Right atrium auricular region (tissue), 2 donors: ENCODE measurements around the gene STARD13. TPM values are rescaled to one million over a fixed set of nuclear protein-coding genes. Genes with fewer than 3 reads are reported as not detected.

ENCODE experiments used
- DNase-seq: peaks from one replicate; pipeline ENCODE4 v3.0.0-alpha.2; 2019; ENCODE audit warnings: low spot score
- H3K27ac ChIP-seq, 2 donors: fragments of 200-600 bp; sonication (generic); 1 replicate in 1 of 2; 2 replicates in 1 of 2; pipeline ENCODE4 v1.5.1; 2016 to 2019
- H3K27me3 ChIP-seq, 2 donors: fragments of 200-600 bp; sonication (generic); one replicate each; pipeline versions ENCODE4 v1.5.1 to v1.6.0; 2017 to 2019
- H3K36me3 ChIP-seq: fragments of 200-600 bp; sonication (generic); one replicate; pipeline ENCODE4 v1.5.1; 2016
- H3K4me1 ChIP-seq, 2 donors: fragments of 200-600 bp; sonication (generic); one replicate each; pipeline versions ENCODE4 v1.5.1 to v1.6.0; 2017 to 2019
- H3K4me3 ChIP-seq, 2 donors: fragments of 200-600 bp; sonication (generic); 1 replicate in 1 of 2; 2 replicates in 1 of 2; pipeline ENCODE4 v1.5.1; 2017 to 2019; ENCODE audit warnings: mild to moderate bottlenecking in 1 of 2, moderate library complexity in 1 of 2
- H3K9me3 ChIP-seq, 2 donors: fragments of 200-600 bp; sonication (generic); one replicate each; pipeline ENCODE4 v1.5.1; 2019
- CTCF ChIP-seq, 2 donors: fragments of 200-600 bp; sonication (generic); IDR thresholded peaks; one replicate each; pipeline ENCODE4 v1.5.1; 2019; ENCODE audit warnings: antibody characterized with exemption in 2 of 2
- total RNA-seq, 2 donors: library from RNA; depleted of rRNA; stranded (reverse); fragments of >200 nt; gene quantifications; one replicate each; pipeline ENCODE4 v1.1.0, GENCODE V29; 2016

Gene STARD13
- total RNA-seq, 2 donors from 2014 or later: 21.6 to 23.3 TPM

GRCh38 chr13:33138441-33138840 lies 147.1 kb downstream of the STARD13 start:
- H3K4me3 ChIP-seq: no peak overlapping the region
- no peak for DNase-seq
- H3K27me3 ChIP-seq: no peaks in the 10 kb centered on the region
- peaks cover 0 to 31% of the 10 kb centered on the region in 2 donors for H3K4me1 ChIP-seq
- no peak for TF ChIP-seq CTCF (IDR thresholded peaks at IDR 0.05)
- peaks cover 0 to 5% of the 10 kb centered on the region in 2 donors for H3K9me3 ChIP-seq
- peaks cover 34% of the 10 kb centered on the region for H3K36me3 ChIP-seq
- H3K27ac ChIP-seq: peak overlapping the region; percentile 32 to 51

GRCh38 chr13:33137721-33138120 lies 147.8 kb downstream of the STARD13 start:
- Histone ChIP-seq H3K4me3 (no peak overlapping the region), H3K36me3 (peaks cover 27% of the 10 kb centered on the region), H3K4me1 (peaks cover 0 to 31% of the 10 kb centered on the region in 2 donors), H3K27me3 (no peaks in the 10 kb centered on the region), H3K27ac (peak overlapping the region; percentile 32 to 51), H3K9me3 (peaks cover 0 to 5% of the 10 kb centered on the region in 2 donors)
- no peak for DNase-seq
- no peak for TF ChIP-seq CTCF (IDR thresholded peaks at IDR 0.05)

DNA sequence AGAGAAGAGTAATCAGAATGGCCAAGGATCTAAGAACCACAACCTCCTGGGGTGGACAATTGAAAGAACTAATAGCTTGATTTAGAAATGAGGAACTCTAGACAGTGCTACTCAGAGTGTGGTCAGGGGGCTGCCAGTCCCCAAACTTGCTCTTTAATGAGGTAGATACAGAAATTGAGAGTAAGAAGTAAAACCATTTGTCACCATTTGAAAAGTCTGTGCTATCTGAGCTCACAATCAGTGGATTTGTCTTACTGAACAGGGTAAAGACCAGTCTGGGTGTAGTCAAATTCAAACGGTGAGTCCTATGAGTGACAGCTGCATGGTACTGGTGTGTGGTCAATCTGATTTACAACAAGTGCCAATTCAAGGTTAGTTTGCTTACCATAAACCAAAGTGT lies 150.5 kb downstream of the STARD13 start:
- no peak overlapping the region for H3K4me3 ChIP-seq
- no peak for DNase-seq
- H3K4me1 ChIP-seq: peaks cover 0 to 37% of the 10 kb centered on the region in 2 donors
- H3K9me3 ChIP-seq: peaks cover 0 to 5% of the 10 kb centered on the region in 2 donors
- no peak for TF ChIP-seq CTCF (IDR thresholded peaks at IDR 0.05)
- H3K27me3 ChIP-seq: no peaks in the 10 kb centered on the region
- no peak overlapping the region for H3K27ac ChIP-seq
- H3K36me3 ChIP-seq: peaks cover 14% of the 10 kb centered on the region

- no peak for DNase-seq
- no peak overlapping the region for H3K4me3 ChIP-seq
- TF ChIP-seq CTCF (IDR thresholded peaks at IDR 0.05): no peak
- peaks cover 0 to 37% of the 10 kb centered on the region in 2 donors for H3K4me1 ChIP-seq
- H3K27ac ChIP-seq: no peak overlapping the region
- H3K9me3 ChIP-seq: peaks cover 0 to 5% of the 10 kb centered on the region in 2 donors
- peaks cover 20% of the 10 kb centered on the region for H3K36me3 ChIP-seq
- no peaks in the 10 kb centered on the region for H3K27me3 ChIP-seq
Observed at GRCh38 chr13:33134213-33134612, 151.3 kb downstream of the STARD13 start.

DNA sequence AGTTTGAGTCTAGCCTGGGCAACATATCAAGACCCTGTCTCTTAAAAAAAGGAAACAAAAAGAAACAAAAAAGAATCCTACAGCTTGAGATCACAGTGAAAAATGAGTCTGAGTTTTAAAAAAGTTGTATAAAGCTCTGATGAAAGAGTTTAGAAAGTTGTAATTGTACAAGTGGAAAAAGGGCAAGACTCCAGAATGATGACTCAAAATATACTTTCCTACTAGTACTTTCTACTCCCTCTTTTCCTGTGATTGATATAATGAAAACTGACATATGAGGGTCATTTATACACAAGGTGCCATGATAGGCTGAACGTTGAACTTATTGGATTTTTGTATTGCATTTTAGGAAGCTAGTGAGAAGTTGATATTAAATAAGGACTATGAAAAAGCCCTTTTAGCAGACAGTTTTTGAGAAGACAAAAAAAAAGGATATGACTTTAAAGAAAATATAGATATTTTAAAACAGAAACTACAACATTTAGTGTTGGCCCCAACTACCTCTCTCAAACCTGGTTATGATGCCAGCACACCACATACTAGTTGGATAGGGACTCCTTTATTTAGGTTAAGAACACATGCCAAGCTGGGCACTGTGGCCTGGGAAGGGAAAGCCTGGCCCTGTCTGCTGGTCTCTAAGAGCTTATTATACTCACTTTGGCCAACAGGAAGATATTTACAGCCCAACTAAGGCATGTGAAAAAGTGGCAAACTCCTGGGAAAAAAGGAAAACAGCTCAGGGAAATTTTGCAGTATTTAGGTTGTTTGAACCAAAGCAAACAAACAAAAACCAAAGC lies 152.7 kb downstream of the STARD13 start:
- Histone ChIP-seq H3K9me3 (peaks cover 0 to 5% of the 10 kb centered on the region in 2 donors), H3K4me1 (peaks cover 0 to 38% of the 10 kb centered on the region in 2 donors), H3K36me3 (peaks cover 24% of the 10 kb centered on the region), H3K27ac (peak overlapping the region; percentile 23 to 32), H3K27me3 (no peaks in the 10 kb centered on the region), H3K4me3 (no peak overlapping the region)
- DNase-seq: no peak
- no peak for TF ChIP-seq CTCF (IDR thresholded peaks at IDR 0.05)
